ENCODE measurements around the gene FOS. TPM values are rescaled to one million over a fixed set of nuclear protein-coding genes. Genes with fewer than 3 reads are reported as not detected.
"Not testable (repeated sequence)": the region's sequence is repeated elsewhere in the genome, so short reads cannot be mapped to it uniquely, and the experiment has no call there.

Gene FOS
- total RNA-seq, 2 experiments from 2014 or later: 49.7 to 53.5 TPM

- ChIA-PET POLR2A (interaction anchor here (1.6 to 2.2 kb wide), 2 partner anchors 13 to 52 kb away, joined by 3 to 5 read pairs; no protein-coding TSS in a partner anchor), CTCF (interaction anchor here (0.9 to 1.0 kb wide), 2 partner anchors 15 to 143 kb away, joined by 3 to 4 read pairs; no protein-coding TSS in a partner anchor)
- DNase-seq: no peak
- H3K36me3 Mint-ChIP-seq (ENCODE audit: low read depth): peaks cover 13% of the 10 kb centered on the region
- H3K4me1 Mint-ChIP-seq: peaks cover 33% of the 10 kb centered on the region
- H3K27ac Mint-ChIP-seq: no peak overlapping the region
- no peaks in the 10 kb centered on the region for H3K9me3 Mint-ChIP-seq
- H3K4me3 Mint-ChIP-seq: no peak overlapping the region
- H3K27me3 Mint-ChIP-seq: peaks cover 52% of the 10 kb centered on the region
These were observed 3.0 kb downstream of the FOS start for GRCh38 chr14:75281654-75282019.

DNA sequence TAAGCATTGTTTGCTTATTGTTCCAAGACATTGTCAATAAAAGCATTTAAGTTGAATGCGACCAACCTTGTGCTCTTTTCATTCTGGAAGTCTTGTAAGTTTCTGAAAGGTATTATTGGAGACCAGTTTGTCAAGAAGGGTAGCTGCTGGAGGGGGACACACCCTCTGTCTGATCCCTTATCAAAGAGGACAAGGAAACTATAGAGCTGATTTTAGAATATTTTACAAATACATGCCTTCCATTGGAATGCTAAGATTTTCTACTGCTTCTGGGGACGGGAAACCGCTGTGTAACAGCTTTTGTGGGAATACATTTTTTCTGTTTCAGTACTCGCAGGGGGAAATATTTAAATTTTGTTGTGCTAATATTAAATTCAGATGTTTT, 3.5 kb downstream of the FOS start:
- H3K4me3 Mint-ChIP-seq: no peak overlapping the region
- no peak for DNase-seq
- no peaks in the 10 kb centered on the region for H3K9me3 Mint-ChIP-seq
- peaks cover 54% of the 10 kb centered on the region for H3K27me3 Mint-ChIP-seq
- no peak overlapping the region for H3K27ac Mint-ChIP-seq
- peaks cover 30% of the 10 kb centered on the region for H3K4me1 Mint-ChIP-seq
- CTCF ChIA-PET: interaction anchor here (0.9 to 1.0 kb wide), 2 partner anchors 15 to 143 kb away, joined by 3 to 4 read pairs; no protein-coding TSS in a partner anchor
- peaks cover 13% of the 10 kb centered on the region for H3K36me3 Mint-ChIP-seq (ENCODE audit: low read depth)
- POLR2A ChIA-PET: interaction anchor here (1.0 to 2.2 kb wide), 3 partner anchors 10 to 52 kb away, joined by 3 to 5 read pairs (median 3); no protein-coding TSS in a partner anchor

- DNase-seq, H3K27ac Mint-ChIP-seq, H3K4me3 Mint-ChIP-seq, H3K9me3 Mint-ChIP-seq: not testable (repeated sequence)
- POLR2A ChIA-PET: interaction anchor here (1.0 kb wide), 1 partner anchor 10 kb away, joined by 3 read pairs; no protein-coding TSS in a partner anchor
- peaks cover 28% of the 10 kb centered on the region for H3K4me1 Mint-ChIP-seq
- H3K27me3 Mint-ChIP-seq: peaks cover 56% of the 10 kb centered on the region
- peaks cover 13% of the 10 kb centered on the region for H3K36me3 Mint-ChIP-seq (ENCODE audit: low read depth)
- CTCF ChIA-PET: interaction anchor here (0.7 to 0.9 kb wide), 2 partner anchors 16 to 979 kb away, joined by 3 read pairs; no protein-coding TSS in a partner anchor
These were observed 4.0 kb downstream of the FOS start for GRCh38 chr14:75282555-75283161.

DNA sequence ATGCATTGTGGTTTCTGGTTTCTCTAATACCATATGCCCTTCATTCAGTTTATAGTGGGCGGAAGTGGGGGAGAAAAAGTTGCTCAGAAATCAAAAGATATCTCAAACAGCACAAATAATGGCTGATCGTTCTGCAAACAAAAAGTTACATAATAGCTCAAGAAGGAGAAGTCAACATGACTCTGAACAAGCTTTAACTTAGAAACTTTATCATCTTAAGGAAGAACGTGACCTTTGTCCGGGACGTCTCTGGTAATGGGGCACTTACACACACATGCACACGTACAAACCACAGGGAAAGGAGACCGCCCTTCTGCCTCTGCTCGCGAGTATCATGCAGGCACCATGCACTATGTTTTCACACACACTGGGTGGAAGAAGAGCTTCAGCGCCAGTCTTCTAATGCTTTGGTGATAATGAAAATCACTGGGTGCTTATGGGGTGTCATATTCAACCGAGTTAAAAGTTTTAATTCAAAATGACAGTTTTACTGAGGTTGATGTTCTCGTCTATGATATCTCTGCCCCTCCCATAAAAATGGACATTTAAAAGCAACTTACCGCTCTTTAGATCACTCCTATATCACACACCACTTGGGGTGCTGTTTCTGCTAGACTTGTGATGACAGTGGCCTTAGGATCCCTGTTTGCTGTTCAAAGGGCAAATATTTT, 4.7 kb downstream of the FOS start:
- no peak overlapping the region for H3K27ac Mint-ChIP-seq
- peaks cover 23% of the 10 kb centered on the region for H3K4me1 Mint-ChIP-seq
- H3K36me3 Mint-ChIP-seq (ENCODE audit: low read depth): peaks cover 13% of the 10 kb centered on the region
- peaks cover 54% of the 10 kb centered on the region for H3K27me3 Mint-ChIP-seq
- no peak for DNase-seq
- CTCF ChIA-PET: interaction anchor here (0.7 kb wide), 1 partner anchor 980 kb away, joined by 3 read pairs; no protein-coding TSS in a partner anchor
- H3K9me3 Mint-ChIP-seq: no peaks in the 10 kb centered on the region
- POLR2A ChIA-PET: interaction anchor here (1.0 kb wide), 1 partner anchor 9 kb away, joined by 3 read pairs; no protein-coding TSS in a partner anchor
- no peak overlapping the region for H3K4me3 Mint-ChIP-seq

DNA sequence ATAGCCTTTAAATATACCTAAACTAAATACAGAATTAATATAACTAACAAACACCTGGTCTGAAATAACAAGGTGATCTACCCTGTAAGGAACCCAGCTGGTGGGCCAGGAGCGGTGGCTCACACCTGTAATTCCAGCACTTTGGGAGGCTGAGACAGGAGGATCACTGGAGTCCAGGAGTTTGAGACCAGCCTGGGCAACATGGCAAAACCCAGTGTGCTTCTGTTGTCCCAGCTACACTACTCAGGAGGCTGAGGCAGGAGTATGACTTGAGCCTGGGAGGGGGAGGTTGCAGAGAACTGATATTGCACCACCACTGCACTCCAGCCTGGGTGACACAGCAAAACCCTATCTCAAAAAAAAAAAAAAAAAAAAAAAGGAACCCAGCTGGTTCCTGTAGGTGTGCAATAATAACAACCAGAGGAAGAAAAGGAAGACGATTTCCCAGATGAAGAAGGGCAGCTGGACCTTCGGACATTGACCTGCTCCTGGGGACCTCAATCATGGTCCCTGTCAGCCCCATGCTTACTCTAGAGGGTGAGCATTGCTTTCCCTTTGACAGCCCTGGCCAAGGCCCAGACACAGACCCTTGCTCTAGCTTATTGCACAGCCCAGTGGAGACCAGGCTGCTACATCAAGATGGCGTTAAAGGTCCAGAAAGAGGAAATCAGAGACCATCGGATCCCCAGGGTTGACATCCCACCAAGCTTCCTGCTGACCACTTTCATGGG, 5.4 kb downstream of the FOS start:
- Mint-ChIP-seq H3K27ac (no peak overlapping the region), H3K9me3 (no peaks in the 10 kb centered on the region), H3K4me3 (no peak overlapping the region), H3K27me3 (peaks cover 56% of the 10 kb centered on the region), H3K4me1 (peaks cover 19% of the 10 kb centered on the region), H3K36me3 (ENCODE audit: low read depth) (peaks cover 13% of the 10 kb centered on the region)
- POLR2A ChIA-PET: no interaction called here
- CTCF ChIA-PET: interaction anchor here (0.6 to 1.5 kb wide), 2 partner anchors 10 to 18 kb away, joined by 3 to 4 read pairs; no protein-coding TSS in a partner anchor
- DNase-seq: no peak

GRCh38 chr14:75285331-75285730, 6.7 kb downstream of the FOS start:
- Mint-ChIP-seq H3K9me3 (no peaks in the 10 kb centered on the region), H3K27me3 (peaks cover 53% of the 10 kb centered on the region), H3K27ac (no peak overlapping the region), H3K36me3 (ENCODE audit: low read depth) (peaks cover 11% of the 10 kb centered on the region), H3K4me1 (peaks cover 6% of the 10 kb centered on the region), H3K4me3 (no peak overlapping the region)
- POLR2A ChIA-PET: interaction anchor here (1.5 kb wide), 1 partner anchor 9 kb away, joined by 4 read pairs; no protein-coding TSS in a partner anchor
- CTCF ChIA-PET: interaction anchor here (0.6 to 1.5 kb wide), 2 partner anchors 9 to 66 kb away, joined by 3 read pairs; no protein-coding TSS in a partner anchor
- no peak for DNase-seq

DNA sequence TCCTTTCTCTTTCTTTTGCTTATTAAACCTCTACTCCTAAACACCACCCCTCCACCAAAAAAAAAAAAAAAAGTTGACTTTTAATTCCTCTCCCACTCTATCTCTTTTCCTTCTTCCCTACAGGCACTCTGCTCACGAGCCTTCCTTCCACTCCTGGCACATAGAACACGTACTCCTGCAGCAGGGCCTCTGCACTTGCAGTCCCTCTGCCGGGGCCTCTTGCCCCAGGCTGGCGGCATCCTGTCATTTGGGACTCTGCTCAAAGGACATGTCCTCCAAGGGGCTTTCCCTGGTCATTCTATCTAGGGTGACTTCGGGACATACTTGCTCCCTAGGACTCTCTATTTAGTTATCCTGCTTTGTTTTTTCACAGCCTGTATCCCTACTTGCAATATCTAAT, 7.7 kb downstream of the FOS start:
- Mint-ChIP-seq H3K27me3 (peaks cover 51% of the 10 kb centered on the region), H3K4me3 (no peak overlapping the region), H3K36me3 (ENCODE audit: low read depth) (peaks cover 4% of the 10 kb centered on the region), H3K4me1 (peaks cover 2% of the 10 kb centered on the region), H3K27ac (no peak overlapping the region), H3K9me3 (no peaks in the 10 kb centered on the region)
- CTCF ChIA-PET: no interaction called here
- POLR2A ChIA-PET: interaction anchor here (1.5 kb wide), 1 partner anchor 8 kb away, joined by 4 read pairs; no protein-coding TSS in a partner anchor
- no peak for DNase-seq

DNA sequence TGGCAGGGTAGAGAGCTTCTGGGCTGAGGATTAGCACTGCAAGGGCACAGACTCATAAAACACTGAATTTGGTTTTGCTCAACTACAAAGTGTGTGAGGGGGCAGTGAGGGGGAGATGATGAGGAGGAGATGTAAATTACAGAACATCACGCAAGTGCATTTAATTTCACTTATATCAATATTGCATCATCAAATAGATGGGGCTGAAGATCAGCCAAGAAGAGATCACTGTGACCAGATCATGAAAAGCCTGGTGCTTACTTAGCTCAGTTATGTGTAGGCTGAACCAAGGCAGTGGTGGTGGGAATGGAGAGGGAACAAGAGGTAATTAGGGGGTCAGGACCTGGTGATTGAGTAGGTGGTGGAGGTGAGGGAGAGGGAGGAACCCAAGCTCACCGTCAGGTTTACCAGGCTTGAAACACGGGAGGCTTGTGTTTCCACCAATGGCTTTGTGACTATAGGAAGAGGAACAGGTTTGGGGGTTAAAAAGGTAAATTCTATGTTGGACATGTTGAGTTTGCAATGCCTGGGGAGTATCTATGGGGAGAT, 11.3 kb downstream of the FOS start:
- Mint-ChIP-seq H3K9me3 (no peaks in the 10 kb centered on the region), H3K27me3 (peaks cover 45% of the 10 kb centered on the region), H3K4me1 (peaks cover 9% of the 10 kb centered on the region), H3K27ac (no peak overlapping the region), H3K4me3 (no peak overlapping the region), H3K36me3 (ENCODE audit: low read depth) (no peaks in the 10 kb centered on the region)
- ChIA-PET CTCF (interaction anchor here (0.7 kb wide), 1 partner anchor 11 kb away, joined by 3 read pairs; no protein-coding TSS in a partner anchor), POLR2A (interaction anchor here (0.8 to 1.9 kb wide), 3 partner anchors 10 to 113 kb away, joined by 3 to 7 read pairs (median 3); partner anchors contain the start of gene TMED10)
- no peak for DNase-seq

- Mint-ChIP-seq H3K27me3 (peaks cover 37% of the 10 kb centered on the region), H3K4me1 (peaks cover 17% of the 10 kb centered on the region), H3K4me3 (no peak overlapping the region), H3K36me3 (ENCODE audit: low read depth) (no peaks in the 10 kb centered on the region), H3K9me3 (no peaks in the 10 kb centered on the region), H3K27ac (no peak overlapping the region)
- POLR2A ChIA-PET: interaction anchor here (0.8 to 1.1 kb wide), 2 partner anchors 32 to 38 kb away, joined by 3 read pairs; no protein-coding TSS in a partner anchor
- DNase-seq: no peak
- CTCF ChIA-PET: no interaction called here
These were observed 12.2 kb downstream of the FOS start for GRCh38 chr14:75290851-75291250.

DNA sequence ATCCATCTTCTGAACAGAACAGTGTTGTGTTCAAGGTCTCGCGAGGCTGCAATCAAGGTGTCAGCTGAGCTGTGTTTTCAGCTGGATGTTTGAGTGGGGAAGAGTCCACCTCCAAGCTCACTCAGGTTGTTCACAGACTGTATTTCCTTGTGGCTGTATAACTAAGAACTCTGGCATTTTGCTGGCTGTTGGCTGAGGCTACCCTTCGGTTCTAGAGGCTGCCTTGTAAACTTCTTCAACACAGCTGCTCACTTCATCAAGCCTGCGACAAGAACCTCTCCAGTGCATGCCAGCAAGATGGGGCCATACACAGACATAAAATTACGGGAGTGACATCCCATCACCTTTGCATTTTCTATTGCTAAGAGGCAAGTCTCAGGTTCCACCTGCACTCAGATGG, 12.7 kb downstream of the FOS start:
- ChIA-PET CTCF (interaction anchor here (0.6 kb wide), 1 partner anchor 108 kb away, joined by 3 read pairs; no protein-coding TSS in a partner anchor), POLR2A (interaction anchor here (0.8 to 1.1 kb wide), 2 partner anchors 33 to 38 kb away, joined by 3 read pairs; no protein-coding TSS in a partner anchor)
- H3K36me3 Mint-ChIP-seq (ENCODE audit: low read depth): no peaks in the 10 kb centered on the region
- H3K4me3 Mint-ChIP-seq: no peak overlapping the region
- peaks cover 39% of the 10 kb centered on the region for H3K27me3 Mint-ChIP-seq
- H3K27ac Mint-ChIP-seq: no peak overlapping the region
- peaks cover 22% of the 10 kb centered on the region for H3K4me1 Mint-ChIP-seq
- H3K9me3 Mint-ChIP-seq: no peaks in the 10 kb centered on the region
- DNase-seq: no peak

- Mint-ChIP-seq H3K4me3 (no peak overlapping the region), H3K27ac (no peak overlapping the region), H3K4me1 (peaks cover 23% of the 10 kb centered on the region), H3K27me3 (peaks cover 33% of the 10 kb centered on the region), H3K36me3 (ENCODE audit: low read depth) (no peaks in the 10 kb centered on the region), H3K9me3 (no peaks in the 10 kb centered on the region)
- CTCF ChIA-PET: interaction anchor here (0.6 kb wide), 1 partner anchor 109 kb away, joined by 3 read pairs; no protein-coding TSS in a partner anchor
- DNase-seq: no peak
- POLR2A ChIA-PET: interaction anchor here (0.7 to 1.1 kb wide), 3 partner anchors 9 to 39 kb away, joined by 3 read pairs; no protein-coding TSS in a partner anchor
These were observed 13.5 kb downstream of the FOS start for GRCh38 chr14:75292101-75292563.

DNA sequence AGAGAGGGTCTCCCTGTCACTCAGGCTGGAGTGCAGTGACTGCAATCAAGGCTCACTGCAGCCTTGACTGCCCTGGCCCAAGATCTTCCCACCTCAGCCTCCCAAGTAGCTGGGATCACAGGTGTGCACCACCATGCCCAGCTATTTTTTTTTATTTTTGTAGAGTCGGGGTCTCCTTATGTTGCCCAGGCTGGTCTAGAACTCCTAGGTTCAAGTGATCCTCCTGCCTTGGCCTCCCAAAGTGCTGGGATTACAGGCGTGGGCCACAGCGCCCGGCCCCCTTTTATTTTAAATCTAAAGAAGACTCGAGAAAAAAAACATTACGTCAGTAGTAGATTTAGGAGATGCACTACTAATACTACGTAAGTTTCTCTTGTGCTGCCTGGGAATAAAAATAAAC, 14.3 kb downstream of the FOS start:
- no peaks in the 10 kb centered on the region for H3K36me3 Mint-ChIP-seq (ENCODE audit: low read depth)
- POLR2A ChIA-PET: interaction anchor here (1.0 to 3.0 kb wide), 4 partner anchors 10 to 167 kb away, joined by 3 to 23 read pairs (median 8); partner anchors contain the start of genes NEK9 and TMED10
- peaks cover 23% of the 10 kb centered on the region for H3K4me1 Mint-ChIP-seq
- no peak overlapping the region for H3K4me3 Mint-ChIP-seq
- no peaks in the 10 kb centered on the region for H3K9me3 Mint-ChIP-seq
- DNase-seq: no peak
- peaks cover 31% of the 10 kb centered on the region for H3K27me3 Mint-ChIP-seq
- CTCF ChIA-PET: no interaction called here
- no peak overlapping the region for H3K27ac Mint-ChIP-seq

Measured in activated CD4-positive, alpha-beta memory T cell treated with anti-CD3 and anti-CD28 coated beads, Interleukin-2, amount 10 ng/mL, durations not matched to agents 7 days and 5 days (primary cell).